HepG2 (cell line): ENCODE data around the gene HYLS1. TPM values are rescaled to one million over a fixed set of nuclear protein-coding genes. Genes with fewer than 3 reads are reported as not detected.
A peak's percentile ranks its signal among the peaks of the same experiment; 100 is the strongest.

Source experiments
- ELF1 ChIP-seq: sonication (generic); formaldehyde crosslinking; IDR thresholded peaks from 2 replicates; pipeline ENCODE4 v1.4.0; 2020; ENCODE audit warnings: missing genetic modification reagents
- ELF4 ChIP-seq: sonication (generic); formaldehyde crosslinking; IDR thresholded peaks from 2 replicates; pipeline ENCODE4 v1.5.0; 2020; ENCODE audit warnings: missing genetic modification reagents, mild to moderate bottlenecking, moderate library complexity, borderline replicate concordance
- GATA4 ChIP-seq: sonication (generic); IDR thresholded peaks from 2 replicates; pipeline ENCODE4 v1.6.1; 2016; ENCODE audit warnings: antibody characterized with exemption, low read depth, borderline replicate concordance
- KLF16 ChIP-seq, 2 experiments: sonication (generic) in 1 of 2; formaldehyde crosslinking in 1 of 2; IDR thresholded peaks; 2 replicates each; pipeline versions ENCODE4 v1.6.1 to v1.8.0; 2016 to 2023; ENCODE audit warnings: missing genetic modification reagents in 2 of 2, missing compliant biosample characterization in 1 of 2
- MAFF ChIP-seq: IDR thresholded peaks from 2 replicates; pipeline ENCODE4 v1.6.1; 2011; ENCODE audit warnings: low read depth, low read length, improper control_type of control experiment
- NFKBIZ ChIP-seq: IDR thresholded peaks from 2 replicates; pipeline ENCODE4 v1.6.1; 2018; ENCODE audit warnings: missing genetic modification reagents, missing compliant biosample characterization
- RFXAP ChIP-seq: sonication (generic); formaldehyde crosslinking; IDR thresholded peaks from 2 replicates; pipeline ENCODE4 v1.4.0; 2020; ENCODE audit warnings: missing genetic modification reagents, borderline replicate concordance
- TAF1 ChIP-seq: sonication (generic); formaldehyde crosslinking; IDR thresholded peaks from 2 replicates; pipeline ENCODE4 v1.4.0; 2020; ENCODE audit warnings: missing genetic modification reagents
- TBP ChIP-seq: sonication (generic); formaldehyde crosslinking; IDR thresholded peaks from 2 replicates; pipeline ENCODE4 v1.5.0; 2020; ENCODE audit warnings: missing genetic modification reagents
- ZFP62 ChIP-seq: sonication (generic); formaldehyde crosslinking; IDR thresholded peaks from 2 replicates; pipeline ENCODE4 v1.4.0; 2020; ENCODE audit warnings: missing genetic modification reagents
- ZNF326 ChIP-seq: sonication (generic); formaldehyde crosslinking; IDR thresholded peaks from 2 replicates; pipeline ENCODE4 v1.4.0; 2020; ENCODE audit warnings: missing genetic modification reagents, borderline replicate concordance
- ZNF468 ChIP-seq: sonication (generic); formaldehyde crosslinking; IDR thresholded peaks from 2 replicates; pipeline ENCODE4 v1.8.0; 2022; ENCODE audit warnings: mild to moderate bottlenecking, moderate library complexity, missing genetic modification reagents
- ZNF484 ChIP-seq: sonication (generic); formaldehyde crosslinking; IDR thresholded peaks from 2 replicates; pipeline ENCODE4 v1.5.1; 2020; ENCODE audit warnings: mild to moderate bottlenecking, low read depth, missing genetic modification reagents, borderline replicate concordance
- ZNF570 ChIP-seq: sonication (generic); formaldehyde crosslinking; IDR thresholded peaks from 2 replicates; pipeline ENCODE4 v1.4.0; 2020; ENCODE audit warnings: mild to moderate bottlenecking, missing genetic modification reagents, borderline replicate concordance
- ZNF768 ChIP-seq: sonication (generic); formaldehyde crosslinking; IDR thresholded peaks from 2 replicates; pipeline ENCODE4 v1.4.0; 2020; ENCODE audit warnings: missing genetic modification reagents
- ZSCAN12 ChIP-seq: sonication (generic); formaldehyde crosslinking; IDR thresholded peaks from 2 replicates; pipeline ENCODE4 v1.9.0; 2021; ENCODE audit warnings: mild to moderate bottlenecking, missing genetic modification reagents
- polyA plus RNA-seq, 8 experiments: library from polyadenylated mRNA; depleted of rRNA in 3 of 8; stranded (reverse) in 7 of 8; unstranded in 1 of 8; fragments of >200 nt; fragmentation: Illumina TruSeq in 4 of 8; extraction: Trizol in 4 of 8; gene quantifications; 2 replicates each; pipeline versions ENCODE4 v1.2.1 to v1.2.3, GENCODE V29; 2011 to 2016; ENCODE audit warnings: low read depth in 4 of 8, missing spikeins in 1 of 8, mixed read lengths in 1 of 8; ENCODE audit not compliant: insufficient read depth in 1 of 8
- total RNA-seq, 5 experiments: library from RNA; depleted of rRNA; stranded (reverse); fragments of >200 nt; fragmentation: Illumina TruSeq; extraction: Trizol; gene quantifications; 2 replicates each; pipeline ENCODE4 v1.2.3, GENCODE V29; 2016; ENCODE audit warnings: low read depth in 1 of 5
- TF ChIP-seq, protein P1 (sequence below): IDR thresholded peaks from 2 replicates; pipeline ENCODE4 v1.6.1; 2016
- TF ChIP-seq, protein P2 (sequence below): sonication (generic); formaldehyde crosslinking; IDR thresholded peaks from 2 replicates; pipeline ENCODE4 v1.4.0; 2020; ENCODE audit warnings: missing genetic modification reagents
- TF ChIP-seq, protein P3 (sequence below): sonication (generic); formaldehyde crosslinking; IDR thresholded peaks from 2 replicates; pipeline ENCODE4 v1.9.0; 2021; ENCODE audit warnings: missing genetic modification reagents, mild to moderate bottlenecking, borderline replicate concordance
- TF ChIP-seq, protein P4 (sequence below): sonication (generic); formaldehyde crosslinking; IDR thresholded peaks from 2 replicates; pipeline ENCODE4 v1.5.0; 2020; ENCODE audit warnings: missing genetic modification reagents, mild to moderate bottlenecking, borderline replicate concordance
- TF ChIP-seq, protein P5 (sequence below): sonication (generic); formaldehyde crosslinking; IDR thresholded peaks from 2 replicates; pipeline ENCODE4 v1.4.0; 2020; ENCODE audit warnings: missing genetic modification reagents
- TF ChIP-seq, protein P6 (sequence below): sonication (generic); formaldehyde crosslinking; IDR thresholded peaks from 2 replicates; pipeline ENCODE4 v1.4.0; 2020; ENCODE audit warnings: mild to moderate bottlenecking, missing genetic modification reagents
- TF ChIP-seq, protein P7 (sequence below): IDR thresholded peaks from 2 replicates; pipeline ENCODE4 v1.6.1; 2018; ENCODE audit warnings: missing genetic modification reagents, mild to moderate bottlenecking, missing compliant biosample characterization

HYLS1 gene
- total and polyA plus RNA-seq, 2 of the 13 experiments (the other 11 are each of a cell fraction or from before 2014, with no cell fraction given) = 1.3 to 3.8 TPM

DNA sequence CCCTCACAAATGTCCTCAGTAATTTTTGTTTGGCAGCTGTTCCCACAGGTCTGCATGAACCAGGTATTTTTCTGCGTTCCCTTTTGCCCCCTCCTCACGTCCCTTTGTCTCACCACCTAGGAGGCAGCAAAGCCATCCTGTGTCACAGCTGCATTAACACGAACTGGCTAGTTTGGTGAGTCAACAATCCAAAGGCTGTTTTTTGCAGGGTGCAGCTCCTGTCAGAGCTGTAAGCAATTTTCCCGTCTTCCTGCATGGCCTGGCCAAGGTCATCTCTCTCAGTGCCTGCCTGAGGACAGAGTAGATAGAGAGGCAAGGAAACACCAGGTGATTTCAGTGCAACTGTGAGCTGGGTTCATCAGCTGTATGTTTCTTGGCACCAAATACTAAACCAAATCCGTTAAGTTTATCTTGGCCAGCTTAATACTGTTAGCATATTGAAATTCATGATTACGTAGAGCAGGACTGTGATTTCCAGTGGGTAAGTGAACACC, 37.8 kb downstream of the HYLS1 start (continued):
- TF ChIP-seq, protein P1, sequence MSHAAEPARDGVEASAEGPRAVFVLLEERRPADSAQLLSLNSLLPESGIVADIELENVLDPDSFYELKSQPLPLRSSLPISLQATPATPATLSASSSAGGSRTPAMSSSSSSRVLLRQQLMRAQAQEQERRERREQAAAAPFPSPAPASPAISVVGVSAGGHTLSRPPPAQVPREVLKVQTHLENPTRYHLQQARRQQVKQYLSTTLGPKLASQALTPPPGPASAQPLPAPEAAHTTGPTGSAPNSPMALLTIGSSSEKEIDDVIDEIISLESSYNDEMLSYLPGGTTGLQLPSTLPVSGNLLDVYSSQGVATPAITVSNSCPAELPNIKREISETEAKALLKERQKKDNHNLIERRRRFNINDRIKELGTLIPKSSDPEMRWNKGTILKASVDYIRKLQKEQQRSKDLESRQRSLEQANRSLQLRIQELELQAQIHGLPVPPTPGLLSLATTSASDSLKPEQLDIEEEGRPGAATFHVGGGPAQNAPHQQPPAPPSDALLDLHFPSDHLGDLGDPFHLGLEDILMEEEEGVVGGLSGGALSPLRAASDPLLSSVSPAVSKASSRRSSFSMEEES (CRISPR knock-in tag) = no peak; the same call in 1 of the 2 replicates
- TF ChIP-seq ZNF570 (no peak), ZNF768 (no peak), ELF1 (CRISPR knock-in tag) (peak; percentile 39; the same call in 1 of the 2 replicates), NFKBIZ (0 out of 2 replicates have a peak, but pooled peaks have one; percentile 44), TAF1 (CRISPR knock-in tag) (no peak), GATA4 (no peak), ZFP62 (no peak), KLF16 (CRISPR knock-in tag; IDR thresholded peaks at IDR 0.05) (peak in 1 of 2 experiments; percentile 76; a peak in 1 of 4 replicates), ZNF468 (no peak), ZNF326 (CRISPR knock-in tag) (no peak), MAFF (0 out of 2 replicates have a peak, but pooled peaks have one; percentile 15), ZSCAN12 (CRISPR knock-in tag) (no peak), ELF4 (no peak), TBP (CRISPR knock-in tag) (no peak), ZNF484 (CRISPR knock-in tag) (no peak), RFXAP (CRISPR knock-in tag) (peak; percentile 34; the same call in 1 of the 2 replicates)
- TF ChIP-seq, protein P2, sequence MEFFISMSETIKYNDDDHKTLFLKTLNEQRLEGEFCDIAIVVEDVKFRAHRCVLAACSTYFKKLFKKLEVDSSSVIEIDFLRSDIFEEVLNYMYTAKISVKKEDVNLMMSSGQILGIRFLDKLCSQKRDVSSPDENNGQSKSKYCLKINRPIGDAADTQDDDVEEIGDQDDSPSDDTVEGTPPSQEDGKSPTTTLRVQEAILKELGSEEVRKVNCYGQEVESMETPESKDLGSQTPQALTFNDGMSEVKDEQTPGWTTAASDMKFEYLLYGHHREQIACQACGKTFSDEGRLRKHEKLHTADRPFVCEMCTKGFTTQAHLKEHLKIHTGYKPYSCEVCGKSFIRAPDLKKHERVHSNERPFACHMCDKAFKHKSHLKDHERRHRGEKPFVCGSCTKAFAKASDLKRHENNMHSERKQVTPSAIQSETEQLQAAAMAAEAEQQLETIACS (CRISPR knock-in tag) = no peak
- TF ChIP-seq, protein P3, sequence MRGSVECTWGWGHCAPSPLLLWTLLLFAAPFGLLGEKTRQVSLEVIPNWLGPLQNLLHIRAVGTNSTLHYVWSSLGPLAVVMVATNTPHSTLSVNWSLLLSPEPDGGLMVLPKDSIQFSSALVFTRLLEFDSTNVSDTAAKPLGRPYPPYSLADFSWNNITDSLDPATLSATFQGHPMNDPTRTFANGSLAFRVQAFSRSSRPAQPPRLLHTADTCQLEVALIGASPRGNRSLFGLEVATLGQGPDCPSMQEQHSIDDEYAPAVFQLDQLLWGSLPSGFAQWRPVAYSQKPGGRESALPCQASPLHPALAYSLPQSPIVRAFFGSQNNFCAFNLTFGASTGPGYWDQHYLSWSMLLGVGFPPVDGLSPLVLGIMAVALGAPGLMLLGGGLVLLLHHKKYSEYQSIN (CRISPR knock-in tag) = no peak
- TF ChIP-seq, protein P4, sequence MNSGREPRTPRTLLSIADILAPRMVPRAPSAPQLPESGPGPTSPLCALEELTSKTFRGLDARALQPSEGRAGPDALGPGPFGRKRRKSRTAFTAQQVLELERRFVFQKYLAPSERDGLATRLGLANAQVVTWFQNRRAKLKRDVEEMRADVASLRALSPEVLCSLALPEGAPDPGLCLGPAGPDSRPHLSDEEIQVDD (CRISPR knock-in tag) = no peak
- TF ChIP-seq, protein P5, sequence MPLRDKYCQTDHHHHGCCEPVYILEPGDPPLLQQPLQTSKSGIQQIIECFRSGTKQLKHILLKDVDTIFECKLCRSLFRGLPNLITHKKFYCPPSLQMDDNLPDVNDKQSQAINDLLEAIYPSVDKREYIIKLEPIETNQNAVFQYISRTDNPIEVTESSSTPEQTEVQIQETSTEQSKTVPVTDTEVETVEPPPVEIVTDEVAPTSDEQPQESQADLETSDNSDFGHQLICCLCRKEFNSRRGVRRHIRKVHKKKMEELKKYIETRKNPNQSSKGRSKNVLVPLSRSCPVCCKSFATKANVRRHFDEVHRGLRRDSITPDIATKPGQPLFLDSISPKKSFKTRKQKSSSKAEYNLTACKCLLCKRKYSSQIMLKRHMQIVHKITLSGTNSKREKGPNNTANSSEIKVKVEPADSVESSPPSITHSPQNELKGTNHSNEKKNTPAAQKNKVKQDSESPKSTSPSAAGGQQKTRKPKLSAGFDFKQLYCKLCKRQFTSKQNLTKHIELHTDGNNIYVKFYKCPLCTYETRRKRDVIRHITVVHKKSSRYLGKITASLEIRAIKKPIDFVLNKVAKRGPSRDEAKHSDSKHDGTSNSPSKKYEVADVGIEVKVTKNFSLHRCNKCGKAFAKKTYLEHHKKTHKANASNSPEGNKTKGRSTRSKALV (CRISPR knock-in tag) = no peak
- TF ChIP-seq, protein P6, sequence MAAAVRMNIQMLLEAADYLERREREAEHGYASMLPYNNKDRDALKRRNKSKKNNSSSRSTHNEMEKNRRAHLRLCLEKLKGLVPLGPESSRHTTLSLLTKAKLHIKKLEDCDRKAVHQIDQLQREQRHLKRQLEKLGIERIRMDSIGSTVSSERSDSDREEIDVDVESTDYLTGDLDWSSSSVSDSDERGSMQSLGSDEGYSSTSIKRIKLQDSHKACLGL (CRISPR knock-in tag) = no peak
- TF ChIP-seq, protein P7, sequence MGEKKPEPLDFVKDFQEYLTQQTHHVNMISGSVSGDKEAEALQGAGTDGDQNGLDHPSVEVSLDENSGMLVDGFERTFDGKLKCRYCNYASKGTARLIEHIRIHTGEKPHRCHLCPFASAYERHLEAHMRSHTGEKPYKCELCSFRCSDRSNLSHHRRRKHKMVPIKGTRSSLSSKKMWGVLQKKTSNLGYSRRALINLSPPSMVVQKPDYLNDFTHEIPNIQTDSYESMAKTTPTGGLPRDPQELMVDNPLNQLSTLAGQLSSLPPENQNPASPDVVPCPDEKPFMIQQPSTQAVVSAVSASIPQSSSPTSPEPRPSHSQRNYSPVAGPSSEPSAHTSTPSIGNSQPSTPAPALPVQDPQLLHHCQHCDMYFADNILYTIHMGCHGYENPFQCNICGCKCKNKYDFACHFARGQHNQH = 0 out of 2 replicates have a peak, but pooled peaks have one; percentile 35
